NT2/D1 (cell line): ENCODE results near the gene LCN9.
"Not testable (repeated sequence)": the region's sequence is repeated elsewhere in the genome, so short reads cannot be mapped to it uniquely, and the experiment has no call there.

Source experiments
- DNase-seq: peaks from one replicate; pipeline ENCODE4 v3.0.0-alpha.2; 2011; ENCODE audit warnings: low read depth, low spot score
- H3K27me3 ChIP-seq: 2 replicates; pipeline ENCODE4 v1.6.0; 2011; ENCODE audit warnings: mild to moderate bottlenecking; ENCODE audit not compliant: insufficient read length, insufficient read depth
- H3K36me3 ChIP-seq: 2 replicates; pipeline ENCODE4 v1.6.1; 2011; ENCODE audit warnings: mild to moderate bottlenecking, low read length, mixed read lengths; ENCODE audit not compliant: insufficient read depth, insufficient read length
- H3K4me1 ChIP-seq: 2 replicates; pipeline ENCODE4 v1.5.1; 2011; ENCODE audit not compliant: insufficient read depth, insufficient read length
- H3K4me3 ChIP-seq: 2 replicates; pipeline ENCODE4 v1.5.1; 2011; ENCODE audit warnings: low read depth; ENCODE audit not compliant: insufficient read length
- H3K9ac ChIP-seq: 2 replicates; pipeline ENCODE4 v1.6.0; 2011; ENCODE audit warnings: low read depth; ENCODE audit not compliant: insufficient read length
- H3K9me3 ChIP-seq: 2 replicates; pipeline ENCODE4 v1.5.1; 2011; ENCODE audit warnings: mild to moderate bottlenecking, low read length; ENCODE audit not compliant: insufficient read depth
- SUZ12 ChIP-seq: IDR thresholded peaks from 2 replicates; pipeline ENCODE4 v1.6.1; 2011; ENCODE audit not compliant: insufficient read length, insufficient read depth; ENCODE audit errors: extremely low read depth
- YY1 ChIP-seq: IDR thresholded peaks from 2 replicates; pipeline ENCODE4 v1.6.1; 2011; ENCODE audit not compliant: insufficient read length, insufficient read depth
- ZNF274 ChIP-seq: IDR thresholded peaks from 2 replicates; pipeline ENCODE4 v1.6.1; 2011; ENCODE audit warnings: mild to moderate bottlenecking, low read depth, low read length

The LCN9 gene

GRCh38 chr9:135617538-135617900 lies 45.6 kb upstream of the LCN9 start:
- no peak for DNase-seq
- Histone ChIP-seq H3K4me3 (no peak overlapping the region), H3K27me3 (no peaks in the 10 kb centered on the region), H3K9ac (no peak overlapping the region), H3K36me3 (no peaks in the 10 kb centered on the region), H3K9me3 (no peaks in the 10 kb centered on the region), H3K4me1 (peaks cover 10% of the 10 kb centered on the region)
- TF ChIP-seq ZNF274 (no peak), YY1 (no peak), SUZ12 (no peak)

GRCh38 chr9:135617991-135618411 lies 45.1 kb upstream of the LCN9 start:
- H3K4me1 ChIP-seq: peaks cover 8% of the 10 kb centered on the region
- H3K4me3 ChIP-seq: no peak overlapping the region
- DNase-seq: no peak
- no peaks in the 10 kb centered on the region for H3K36me3 ChIP-seq
- no peak overlapping the region for H3K9ac ChIP-seq
- no peak for TF ChIP-seq ZNF274
- no peak for TF ChIP-seq YY1
- TF ChIP-seq SUZ12: no peak
- H3K9me3 ChIP-seq: no peaks in the 10 kb centered on the region
- H3K27me3 ChIP-seq: no peaks in the 10 kb centered on the region

GRCh38 chr9:135618866-135619598 lies 44.1 kb upstream of the LCN9 start:
- Histone ChIP-seq H3K9me3 (no peaks in the 10 kb centered on the region), H3K4me1 (peaks cover 4% of the 10 kb centered on the region), H3K27me3 (no peaks in the 10 kb centered on the region), H3K9ac (no peak overlapping the region), H3K36me3 (no peaks in the 10 kb centered on the region), H3K4me3 (no peak overlapping the region)
- DNase-seq: no peak
- TF ChIP-seq YY1 (no peak), SUZ12 (no peak), ZNF274 (no peak)

- Histone ChIP-seq H3K27me3 (no peaks in the 10 kb centered on the region), H3K36me3 (no peaks in the 10 kb centered on the region), H3K9ac (no peak overlapping the region), H3K9me3 (no peaks in the 10 kb centered on the region), H3K4me3 (no peak overlapping the region), H3K4me1 (peaks cover 3% of the 10 kb centered on the region)
- TF ChIP-seq ZNF274: no peak
- no peak for TF ChIP-seq YY1
- DNase-seq: no peak
Measured at GRCh38 chr9:135619599-135619886, 43.6 kb upstream of the LCN9 start.

- Histone ChIP-seq H3K36me3 (no peaks in the 10 kb centered on the region), H3K9ac (no peak overlapping the region), H3K27me3 (no peaks in the 10 kb centered on the region), H3K4me1 (no peaks in the 10 kb centered on the region), H3K9me3 (no peaks in the 10 kb centered on the region), H3K4me3 (no peak overlapping the region)
- DNase-seq: no peak
- no peak for TF ChIP-seq ZNF274
- no peak for TF ChIP-seq YY1
- no peak for TF ChIP-seq SUZ12
Measured at GRCh38 chr9:135620558-135620957, 42.6 kb upstream of the LCN9 start.

- H3K9ac ChIP-seq: no peak overlapping the region
- no peak overlapping the region for H3K4me3 ChIP-seq
- no peaks in the 10 kb centered on the region for H3K4me1 ChIP-seq
- no peaks in the 10 kb centered on the region for H3K27me3 ChIP-seq
- H3K9me3 ChIP-seq: peaks cover 4% of the 10 kb centered on the region
- no peak for TF ChIP-seq YY1
- TF ChIP-seq SUZ12: no peak
- TF ChIP-seq ZNF274: no peak
- DNase-seq: no peak
- H3K36me3 ChIP-seq: no peaks in the 10 kb centered on the region
Measured at GRCh38 chr9:135622415-135623020, 40.6 kb upstream of the LCN9 start.

DNA sequence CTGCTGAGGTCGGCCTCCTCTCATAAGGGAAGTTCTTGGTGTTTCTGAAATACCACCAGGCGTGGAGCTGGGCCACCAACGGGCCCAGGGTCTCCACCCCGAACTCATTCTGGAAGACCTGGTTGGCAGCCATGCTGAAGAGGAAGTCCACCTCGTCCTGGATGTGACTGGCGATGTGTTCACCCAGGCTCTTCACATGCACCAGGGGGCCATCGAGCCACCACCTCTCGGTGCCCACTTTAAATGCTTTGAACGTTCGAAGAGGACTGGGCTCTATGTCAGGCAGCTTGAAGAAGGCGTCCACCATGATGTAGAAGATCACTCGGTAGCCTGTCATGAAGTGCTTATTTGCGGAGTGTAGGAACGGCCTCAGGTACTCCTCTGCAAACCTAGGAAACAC lies 38.8 kb upstream of the LCN9 start:
- TF ChIP-seq ZNF274 (no peak), YY1 (no peak), SUZ12 (no peak)
- Histone ChIP-seq H3K36me3 (no peaks in the 10 kb centered on the region), H3K27me3 (no peaks in the 10 kb centered on the region), H3K4me1 (no peaks in the 10 kb centered on the region), H3K4me3 (no peak overlapping the region), H3K9ac (no peak overlapping the region), H3K9me3 (peaks cover 18% of the 10 kb centered on the region)
- no peak for DNase-seq

DNA sequence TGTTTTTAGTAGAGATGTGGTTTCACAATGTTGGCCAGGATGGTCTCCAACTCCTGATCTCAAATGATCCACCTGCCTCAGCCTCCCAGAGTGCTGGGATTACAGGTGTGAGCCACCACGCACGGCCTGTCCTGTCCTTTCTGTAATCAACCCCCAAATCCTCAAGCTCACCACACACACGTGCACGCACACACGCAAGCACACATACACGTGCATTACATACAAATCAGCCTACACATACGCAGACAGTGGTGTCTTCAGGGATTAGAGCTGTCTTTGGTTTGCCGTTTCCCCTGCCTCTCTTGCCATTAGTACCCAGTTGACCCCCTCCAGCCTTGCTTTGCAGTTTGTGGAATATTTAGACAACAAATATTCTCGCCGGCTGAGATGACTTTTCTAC lies 30.3 kb upstream of the LCN9 start:
- Histone ChIP-seq H3K9ac (no peak overlapping the region), H3K27me3 (no peaks in the 10 kb centered on the region), H3K9me3 (peaks cover 33% of the 10 kb centered on the region), H3K4me1 (no peaks in the 10 kb centered on the region), H3K4me3 (no peak overlapping the region), H3K36me3 (no peaks in the 10 kb centered on the region)
- TF ChIP-seq ZNF274: no peak
- DNase-seq: no peak

DNA sequence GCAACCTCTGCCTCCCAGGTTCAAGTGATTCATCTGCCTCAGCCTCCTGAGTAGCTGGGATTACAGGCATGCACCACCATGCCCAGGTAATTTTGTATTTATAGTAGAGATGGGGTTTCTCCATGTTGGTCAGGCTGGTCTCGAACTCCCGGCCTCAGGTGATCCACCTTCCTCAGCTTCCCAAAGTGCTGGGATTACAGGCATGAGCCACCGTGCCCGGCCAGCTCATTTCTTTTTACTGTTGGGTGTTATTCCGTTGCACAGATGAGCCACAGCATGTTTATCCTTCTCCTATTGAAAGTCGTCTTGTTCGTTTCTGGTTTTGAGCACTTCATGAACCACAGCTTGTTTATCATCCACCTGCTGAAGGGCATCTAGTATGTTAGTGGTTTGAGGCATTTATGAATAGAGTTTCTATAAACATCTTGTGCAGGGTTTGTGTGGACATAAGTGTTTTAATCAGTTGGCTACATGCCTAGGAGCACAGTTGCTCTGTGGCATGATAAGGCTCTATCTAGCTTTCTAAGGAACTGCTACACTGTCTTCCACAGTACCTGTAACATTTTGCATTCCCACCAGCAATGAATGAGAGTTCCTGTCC lies 26.1 kb upstream of the LCN9 start:
- H3K9me3 ChIP-seq: peaks cover 29% of the 10 kb centered on the region; the same call in 1 of the 2 replicates
- not testable (repeated sequence) for H3K36me3 ChIP-seq, H3K4me1 ChIP-seq, H3K9ac ChIP-seq, H3K4me3 ChIP-seq, DNase-seq, H3K27me3 ChIP-seq
